ENCODE results near the gene SHISA9. TPM values are rescaled to one million over a fixed set of nuclear protein-coding genes. Genes with fewer than 3 reads are reported as not detected.

Gene SHISA9
- total and polyA plus RNA-seq, 3 donors from 2014 or later = 0.46 to 1.0 (median 0.68) TPM

- H3K4me3 ChIP-seq = no peak overlapping the region
- TF ChIP-seq CTCF (IDR thresholded peaks at IDR 0.05) (no peak), POLR2A (IDR thresholded peaks at IDR 0.05) (no peak)
- DNase-seq = no peak
- H3K4me1 ChIP-seq = no peaks in the 10 kb centered on the region
- H3K9me3 ChIP-seq = no peaks in the 10 kb centered on the region
- no peak overlapping the region for H3K27ac ChIP-seq
- no peaks in the 10 kb centered on the region for H3K36me3 ChIP-seq (ENCODE audit: low read depth, missing control alignments)
- WGBS, 2 donors = 78 to 92% methylated on average over 1 of the region's 1 CpG
- H3K27me3 ChIP-seq = no peaks in the 10 kb centered on the region
- intact Hi-C loops (cut with DNase I; ENCODE audit: low total_unique reads) = no loop called here
Observed at GRCh38 chr16:13130586-13130985, 229.2 kb downstream of the SHISA9 start.

- no peak overlapping the region for H3K27ac ChIP-seq
- TF ChIP-seq POLR2A (IDR thresholded peaks at IDR 0.05) (no peak), CTCF (IDR thresholded peaks at IDR 0.05) (no peak)
- 81 to 100% methylated on average over 1 of the region's 1 CpG for WGBS, 2 donors
- H3K9me3 ChIP-seq = no peaks in the 10 kb centered on the region
- H3K4me1 ChIP-seq = no peaks in the 10 kb centered on the region
- H3K27me3 ChIP-seq = no peaks in the 10 kb centered on the region
- no peak overlapping the region for H3K4me3 ChIP-seq
- intact Hi-C loops (cut with DNase I; ENCODE audit: low total_unique reads) = no loop called here
- H3K36me3 ChIP-seq (ENCODE audit: low read depth, missing control alignments) = no peaks in the 10 kb centered on the region
- DNase-seq = peak; percentile 27
Observed at GRCh38 chr16:13134836-13135235, 233.4 kb downstream of the SHISA9 start.

- no peak overlapping the region for H3K27ac ChIP-seq
- no peaks in the 10 kb centered on the region for H3K36me3 ChIP-seq (ENCODE audit: low read depth, missing control alignments)
- H3K9me3 ChIP-seq = no peaks in the 10 kb centered on the region
- no peak for DNase-seq
- intact Hi-C loops (cut with DNase I; ENCODE audit: low total_unique reads) = no loop called here
- H3K27me3 ChIP-seq = no peaks in the 10 kb centered on the region
- no peak for TF ChIP-seq CTCF (IDR thresholded peaks at IDR 0.05)
- no peak for TF ChIP-seq POLR2A (IDR thresholded peaks at IDR 0.05)
- 57 to 69% methylated on average over 3 of the region's 3 CpGs for WGBS, 2 donors
- no peaks in the 10 kb centered on the region for H3K4me1 ChIP-seq
- no peak overlapping the region for H3K4me3 ChIP-seq
Observed at GRCh38 chr16:13136901-13137300, 235.5 kb downstream of the SHISA9 start.

GRCh38 chr16:13138528-13138927, 237.1 kb downstream of the SHISA9 start:
- Histone ChIP-seq H3K4me1 (no peaks in the 10 kb centered on the region), H3K4me3 (no peak overlapping the region), H3K27ac (no peak overlapping the region), H3K36me3 (ENCODE audit: low read depth, missing control alignments) (no peaks in the 10 kb centered on the region), H3K27me3 (no peaks in the 10 kb centered on the region), H3K9me3 (no peaks in the 10 kb centered on the region)
- intact Hi-C loops (cut with DNase I; ENCODE audit: low total_unique reads) = no loop called here
- 76% methylated on average over 2 of the region's 2 CpGs for WGBS, 2 donors
- no peak for TF ChIP-seq POLR2A (IDR thresholded peaks at IDR 0.05)
- TF ChIP-seq CTCF (IDR thresholded peaks at IDR 0.05) = no peak
- no peak for DNase-seq

GRCh38 chr16:13139661-13140241, 238.4 kb downstream of the SHISA9 start:
- Histone ChIP-seq H3K4me3 (no peak overlapping the region), H3K36me3 (ENCODE audit: low read depth, missing control alignments) (no peaks in the 10 kb centered on the region), H3K4me1 (no peaks in the 10 kb centered on the region), H3K27me3 (no peaks in the 10 kb centered on the region), H3K9me3 (no peaks in the 10 kb centered on the region), H3K27ac (no peak overlapping the region)
- no peak for DNase-seq
- 80 to 85% methylated on average over 3 of the region's 3 CpGs for WGBS, 2 donors
- TF ChIP-seq POLR2A (IDR thresholded peaks at IDR 0.05) = no peak
- no peak for TF ChIP-seq CTCF (IDR thresholded peaks at IDR 0.05)
- intact Hi-C loops (cut with DNase I; ENCODE audit: low total_unique reads) = no loop called here
